NCI-H2081 (cell line): ENCODE data around the gene IFIT2.
"Not testable (repeated sequence)": the region's sequence is repeated elsewhere in the genome, so short reads cannot be mapped to it uniquely, and the experiment has no call there.

ENCODE experiments used
- DNase-seq, 2 experiments: peaks; one replicate each; lab custom pipeline; 2025; lab: John Stamatoyannopoulos, UW

IFIT2 gene

GRCh38 chr10:89301721-89302445 is at the start of gene IFIT2:
IFIT2 (plus strand) TSS chr10:89302046; CDS start chr10:89302124, 78 bp downstream.
- peak in 1 of 2 experiments; percentile 25 for DNase-seq

GRCh38 chr10:89252225-89252585 is 49.6 kb upstream of the IFIT2 start:
- no peak for DNase-seq

- DNase-seq = not testable (repeated sequence)
Measured at GRCh38 chr10:89255091-89255579, 46.7 kb upstream of the IFIT2 start.

- DNase-seq = no peak
Measured at GRCh38 chr10:89255793-89256192, 46.1 kb upstream of the IFIT2 start.

- no peak for DNase-seq
Measured at GRCh38 chr10:89256340-89256739, 45.5 kb upstream of the IFIT2 start.

GRCh38 chr10:89256962-89257361 is 44.9 kb upstream of the IFIT2 start:
- DNase-seq = no peak

- DNase-seq = no peak
Measured at GRCh38 chr10:89257581-89257980, 44.3 kb upstream of the IFIT2 start.

GRCh38 chr10:89258881-89259280 is 43.0 kb upstream of the IFIT2 start:
- DNase-seq = no peak

- DNase-seq = no peak
Measured at GRCh38 chr10:89262086-89263051, 39.5 kb upstream of the IFIT2 start.

GRCh38 chr10:89263091-89263490 is 38.8 kb upstream of the IFIT2 start:
- DNase-seq = no peak

GRCh38 chr10:89263531-89263930 is 38.3 kb upstream of the IFIT2 start:
- no peak for DNase-seq

- no peak for DNase-seq
Measured at GRCh38 chr10:89266721-89267453, 35.0 kb upstream of the IFIT2 start.

GRCh38 chr10:89269433-89270152 is 32.3 kb upstream of the IFIT2 start:
- no peak for DNase-seq

- no peak for DNase-seq
Measured at GRCh38 chr10:89270153-89270483, 31.7 kb upstream of the IFIT2 start.

GRCh38 chr10:89271532-89271931 is 30.3 kb upstream of the IFIT2 start:
- DNase-seq = no peak

GRCh38 chr10:89273680-89274079 is 28.2 kb upstream of the IFIT2 start:
- no peak for DNase-seq

GRCh38 chr10:89274928-89275327 is 26.9 kb upstream of the IFIT2 start:
- DNase-seq = no peak

GRCh38 chr10:89275383-89275782 is 26.5 kb upstream of the IFIT2 start:
- no peak for DNase-seq

- DNase-seq = no peak
Measured at GRCh38 chr10:89278034-89278535, 23.8 kb upstream of the IFIT2 start.

GRCh38 chr10:89278900-89279392 is 22.9 kb upstream of the IFIT2 start:
- no peak for DNase-seq

GRCh38 chr10:89279421-89279869 is 22.4 kb upstream of the IFIT2 start:
- DNase-seq = peak in 1 of 2 experiments; percentile 0
